K562 (cell line): Measurements from ENCODE around the gene PSAT1. TPM values are rescaled to one million over a fixed set of nuclear protein-coding genes. Genes with fewer than 3 reads are reported as not detected.
A peak's percentile ranks its signal among the peaks of the same experiment; 100 is the strongest.

Experiments
- ATAC-seq: fragments of 200-7000 bp; cut with Tn5 transposase; 3 replicates; pipeline ENCODE4 v1.9.1; 2020; ENCODE audit warnings: moderate library complexity
- BruUV-seq: library from RNA; stranded (reverse); fragments of 400-500 nt; replicated peaks from 2 replicates; lab custom pipeline; 2021; lab: Mats Ljungman, UMichigan
- CTCF ChIA-PET: fragments of 300-600 bp; formaldehyde crosslinking; extraction: SDS; loops from one replicate; lab custom pipeline; 2021; ENCODE audit warnings: low intra/inter-chr PET ratio; lab: Yijun Ruan, JAX
- POLR2A ChIA-PET: fragments of 300-600, 350-650 bp; sonication (Branson Sonifier 250); formaldehyde crosslinking; extraction: SDS; loops from one replicate; lab custom pipeline; 2021; ENCODE audit warnings: antibody characterized with exemption, inconsistent platforms; lab: Yijun Ruan, JAX
- DNase-seq, 4 experiments: peaks; one replicate each; pipeline versions ENCODE4 v3.0.0 to v3.0.0-alpha.2; 2011 to 2018; ENCODE audit warnings: low spot score in 3 of 4, mixed read lengths in 3 of 4; ENCODE audit errors: extremely low read depth in 1 of 4
- FAIRE-seq: peaks from 2 replicates; lab custom pipeline; 2011; peaks lifted over from hg19 to GRCh38; lab: Jason Lieb, UNC
- H2AFZ ChIP-seq: 2 replicates; pipeline ENCODE4 v1.6.0; 2011; ENCODE audit warnings: low read depth, low read length, control low read depth, inconsistent platforms
- H3K27ac ChIP-seq: fragments of 200-600 bp; 3 replicates; pipeline ENCODE4 v1.8.0; 2011; ENCODE audit warnings: low read depth, mild to moderate bottlenecking, control low read depth, inconsistent platforms, low read length, moderate library complexity, mixed read lengths; ENCODE audit errors: extremely low read depth
- H3K27me3 ChIP-seq, 2 experiments: fragments of 300-600 bp in 1 of 2; 2 replicates in 1 of 2; 3 replicates in 1 of 2; pipeline versions ENCODE4 v1.6.0 to v1.8.0; 2011; ENCODE audit warnings: inconsistent platforms in 2 of 2, low read length in 2 of 2, mild to moderate bottlenecking in 1 of 2, mixed read lengths in 1 of 2, moderate library complexity in 1 of 2; ENCODE audit not compliant: control insufficient read depth in 2 of 2, insufficient read depth in 2 of 2
- H3K36me3 ChIP-seq: fragments of 300-600 bp; 3 replicates; pipeline ENCODE4 v1.8.0; 2011; ENCODE audit warnings: mild to moderate bottlenecking, low read length, inconsistent platforms; ENCODE audit not compliant: control insufficient read depth, insufficient read depth
- H3K4me1 ChIP-seq, 2 experiments: fragments of 200-600 bp in 1 of 2; replicated peaks in 1 of 2; 2 replicates in 1 of 2; 3 replicates in 1 of 2; pipeline versions ENCODE4 v1.5.1 to v1.8.0; 2011; ENCODE audit warnings: inconsistent platforms in 2 of 2, low read length in 2 of 2, mild to moderate bottlenecking in 1 of 2, mixed read lengths in 1 of 2, moderate library complexity in 1 of 2; ENCODE audit not compliant: control insufficient read depth in 2 of 2, insufficient read depth in 2 of 2
- H3K4me2 ChIP-seq: 2 replicates; pipeline ENCODE4 v1.6.1; 2011; ENCODE audit warnings: low read length, control low read depth, inconsistent platforms, mixed read lengths; ENCODE audit not compliant: insufficient read depth
- H3K4me3 ChIP-seq: fragments of 200-600 bp; sonication (generic), shearing (Covaris generic); 2 replicates; pipeline ENCODE4 v1.5.1; 2016; ENCODE audit warnings: control low read depth, inconsistent platforms
- H3K79me2 ChIP-seq: fragments of 200-600 bp; 3 replicates; pipeline ENCODE4 v1.8.0; 2011; ENCODE audit warnings: low read length, inconsistent platforms; ENCODE audit not compliant: control insufficient read depth, insufficient read depth
- H3K9ac ChIP-seq, 2 experiments: 2 replicates each; pipeline versions ENCODE4 v1.6.0 to v1.6.1; 2011; ENCODE audit warnings: low read depth in 2 of 2, low read length in 2 of 2, control low read depth in 1 of 2, inconsistent platforms in 1 of 2, mild to moderate bottlenecking in 1 of 2, mixed read lengths in 1 of 2; ENCODE audit not compliant: insufficient read depth in 1 of 2
- H3K9me1 ChIP-seq: one replicate; pipeline ENCODE4 v1.6.0; 2011; ENCODE audit warnings: inconsistent platforms, mild to moderate bottlenecking, low read length, moderate library complexity; ENCODE audit not compliant: control insufficient read depth, insufficient read depth
- H3K9me3 ChIP-seq: replicated peaks from 2 replicates; pipeline ENCODE4 v1.5.1; 2011; ENCODE audit warnings: low read depth, low read length, inconsistent platforms; ENCODE audit not compliant: control insufficient read depth, insufficient read depth
- H4K20me1 ChIP-seq: replicated peaks from 2 replicates; pipeline ENCODE4 v1.6.1; 2011; ENCODE audit warnings: low read length, inconsistent platforms, mixed read lengths; ENCODE audit not compliant: control insufficient read depth, insufficient read depth
- CBX1 ChIP-seq: sonication (generic); IDR thresholded peaks from 2 replicates; pipeline ENCODE4 v1.6.1; 2016; ENCODE audit warnings: antibody characterized with exemption, low read depth, mild to moderate bottlenecking
- MECOM ChIP-seq: fragments of 250-450 bp; sonication (Bioruptor Pico); IDR thresholded peaks from 2 replicates; pipeline ENCODE4 v1.8.0; 2022; ENCODE audit warnings: inconsistent platforms
- POLR2AphosphoS2 ChIP-seq: IDR thresholded peaks from 2 replicates; pipeline ENCODE4 v1.6.1; 2012; ENCODE audit warnings: low read length, improper control_type of control experiment
- RCOR1 ChIP-seq, 2 experiments: IDR thresholded peaks; 2 replicates each; pipeline ENCODE4 v1.6.1; 2012; ENCODE audit warnings: low read depth in 2 of 2, low read length in 2 of 2, borderline replicate concordance in 1 of 2, improper control_type of control experiment in 1 of 2
- ZNF778 ChIP-seq: fragments of 450-650 bp; formaldehyde crosslinking; IDR thresholded peaks from 2 replicates; pipeline ENCODE4 v1.4.0; 2020; ENCODE audit warnings: mild to moderate bottlenecking, moderate library complexity
- WGBS: fragments of 100-300 bp; shearing (Covaris generic); methylation state at CpG from one replicate; pipeline ENCODE4 v1.1.6; 2016; ENCODE audit warnings: low coverage, mixed read lengths; ENCODE audit not compliant: insufficient coverage; ENCODE audit errors: missing lambda C conversion rate; 5-methylcytosine and 5-hydroxymethylcytosine counted together
- in situ Hi-C: fragments of 300-500 bp; cut with MboI; formaldehyde crosslinking; loops from 4 replicates; pipeline ENCODE4 v1.15.0; 2018; ENCODE audit warnings: inconsistent platforms, mixed read lengths
- intact Hi-C: fragments of 100-400 bp; cut with micrococcal nuclease; formaldehyde crosslinking; loops from 2 replicates; pipeline ENCODE4 v1.14.2; 2022
- polyA plus RNA-seq, 8 experiments: library from polyadenylated mRNA; depleted of rRNA in 4 of 8; stranded (reverse) in 5 of 8; unstranded in 3 of 8; fragments of >200 nt; fragmentation: Nextera tagmentation in 2 of 8; fragmentation: Illumina TruSeq in 1 of 8; extraction: Ambion mirVana in 2 of 8; extraction: Trizol in 1 of 8; gene quantifications; 2 replicates each; pipeline versions ENCODE4 v1.2.1 to v1.2.3, GENCODE V29; 2011 to 2014; ENCODE audit warnings: inconsistent platforms in 1 of 8, missing spikeins in 1 of 8
- total RNA-seq, 7 experiments: library from RNA; depleted of rRNA in 6 of 7; stranded (reverse); fragments of >200 nt in 6 of 7; fragmentation: Illumina TruSeq in 2 of 7; extraction: Trizol in 2 of 7; gene quantifications; 2 replicates each; pipeline versions ENCODE4 v1.2.1 to v1.2.3, GENCODE V29; 2011 to 2021; ENCODE audit warnings: low replicate concordance in 1 of 7

PSAT1 gene
- total and polyA plus RNA-seq, 9 of the 15 experiments (the other 6 are each of a cell fraction or from before 2014, with no cell fraction given), result 29.7 to 151 (median 98.3) TPM

- peaks cover 50% of the 10 kb centered on the region; the same call in 2 of the 3 replicates for H3K36me3 ChIP-seq
- H3K4me3 ChIP-seq, result no peak overlapping the region
- no peak for TF ChIP-seq MECOM (CRISPR knock-in tag)
- no peak for TF ChIP-seq ZNF778
- TF ChIP-seq RCOR1 (IDR thresholded peaks at IDR 0.05; ENCODE audit: borderline replicate concordance in 1 of 2, low read depth in 2 of 2, low read length in 2 of 2), result no peak
- peak; percentile 45; the same call in 1 of the 2 replicates for TF ChIP-seq POLR2AphosphoS2
- no peak for TF ChIP-seq CBX1
- H3K4me1 ChIP-seq, result peaks cover 0 to 2% of the 10 kb centered on the region in 2 experiments; a peak in 3 of 5 replicates
- POLR2A ChIA-PET, result interaction anchor here (0.9 to 1.2 kb wide), 2 partner anchors 21 to 22 kb away, joined by 3 read pairs; partner anchors contain the start of gene PSAT1
- in situ Hi-C loops (no loop called here), intact Hi-C loops (no loop called here)
- no peak overlapping the region for H3K9ac ChIP-seq
- no peak overlapping the region for H3K4me2 ChIP-seq
- no peaks in the 10 kb centered on the region for H3K9me1 ChIP-seq
- no peaks in the 10 kb centered on the region for H3K9me3 ChIP-seq
- no peak overlapping the region for H2AFZ ChIP-seq
- DNase-seq (no peak), ATAC-seq (no peak), FAIRE-seq (no peak)
- 0 out of 2 replicates have a peak, but pooled peaks cover 6% of the 10 kb centered on the region for H4K20me1 ChIP-seq
- 89% methylated on average over 4 of the region's 6 CpGs for WGBS
- H3K27me3 ChIP-seq, result no peaks in the 10 kb centered on the region
- CTCF ChIA-PET, result no interaction called here
- BruUV-seq, result no TSS peak
- H3K79me2 ChIP-seq, result no peaks in the 10 kb centered on the region
- H3K27ac ChIP-seq, result no peak overlapping the region
These were observed 22.5 kb downstream of the PSAT1 start for GRCh38 chr9:78319197-78320029.
